K562 (cell line): ENCODE measurements around the gene SECISBP2.

Experiments
- CHD2 ChIP-seq: IDR thresholded peaks from 2 replicates; pipeline ENCODE4 v1.6.1; 2011; ENCODE audit warnings: low read depth, low read length
- CTCF ChIP-seq, 3 experiments: IDR thresholded peaks in 2 of 3; conservative IDR thresholded peaks in 1 of 3; 2 replicates each; pipeline ENCODE4 v1.5.1; 2011 to 2012; ENCODE audit warnings: low read length in 3 of 3, mild to moderate bottlenecking in 3 of 3, control low read depth in 2 of 3, improper control_type of control experiment in 1 of 3, inconsistent platforms in 1 of 3, low read depth in 1 of 3, mixed read lengths in 1 of 3, moderate library complexity in 1 of 3; ENCODE audit not compliant: insufficient read depth in 2 of 3
- EP300 ChIP-seq: IDR thresholded peaks from 2 replicates; pipeline ENCODE4 v1.6.1; 2012; ENCODE audit warnings: low read length, improper control_type of control experiment
- FOXK1 ChIP-seq: sonication (generic); formaldehyde crosslinking; IDR thresholded peaks from 2 replicates; pipeline ENCODE4 v1.8.0; 2022; ENCODE audit warnings: missing genetic modification reagents, mild to moderate bottlenecking, borderline replicate concordance
- FOXK2 ChIP-seq, 2 experiments: fragments of 450-650 bp; IDR thresholded peaks in 1 of 2; conservative IDR thresholded peaks in 1 of 2; 2 replicates each; pipeline ENCODE4 v1.6.1; 2016; ENCODE audit warnings: low read depth in 2 of 2, mild to moderate bottlenecking in 1 of 2
- NCOA2 ChIP-seq, 2 experiments: fragments of 450-650 bp; IDR thresholded peaks; 2 replicates each; pipeline ENCODE4 v1.6.1; 2018; ENCODE audit warnings: mild to moderate bottlenecking in 2 of 2, moderate library complexity in 1 of 2; ENCODE audit not compliant: partially characterized antibody in 2 of 2
- PHF8 ChIP-seq: fragments of 200-600 bp; sonication (generic); IDR thresholded peaks from 2 replicates; pipeline ENCODE4 v1.6.1; 2012; ENCODE audit warnings: mixed run types, mild to moderate bottlenecking, inconsistent platforms, low read length, moderate library complexity, borderline replicate concordance
- POLR2A ChIP-seq: fragments of 450-650 bp; conservative IDR thresholded peaks from 2 replicates; pipeline ENCODE4 v1.6.1; 2016
- RBM39 ChIP-seq: fragments of 200-400 bp; formaldehyde crosslinking; optimal IDR thresholded peaks from 2 replicates; pipeline ENCODE3; 2018; ENCODE audit warnings: low read depth, low read length
- SIN3A ChIP-seq, 2 experiments: fragments of 150-350 bp in 1 of 2; IDR thresholded peaks; 2 replicates each; pipeline ENCODE4 v1.6.1; 2011 to 2016; ENCODE audit warnings: borderline replicate concordance in 2 of 2, low read depth in 2 of 2, low read length in 2 of 2, mild to moderate bottlenecking in 2 of 2, moderate library complexity in 2 of 2; ENCODE audit not compliant: control insufficient read depth in 1 of 2
- SMAD4 ChIP-seq: fragments of 250-450 bp; sonication (Bioruptor Pico); conservative IDR thresholded peaks from 2 replicates; pipeline ENCODE4 v1.8.0; 2021; ENCODE audit warnings: inconsistent platforms, mild to moderate bottlenecking, moderate library complexity
- TCFL5 ChIP-seq: fragments of 250-450 bp; sonication (Bioruptor Pico); conservative IDR thresholded peaks from 2 replicates; pipeline ENCODE4 v1.6.1; 2021; ENCODE audit warnings: mild to moderate bottlenecking, moderate library complexity, matching md5 sums
- ZNF263 ChIP-seq: sonication (generic); formaldehyde crosslinking; IDR thresholded peaks from 2 replicates; pipeline ENCODE4 v1.8.0; 2022; ENCODE audit warnings: mild to moderate bottlenecking, missing genetic modification reagents, borderline replicate concordance
- TF ChIP-seq, protein P1 (sequence below), 2 experiments: fragments of 450-650 bp; formaldehyde crosslinking in 1 of 2; IDR thresholded peaks; 2 replicates each; pipeline versions ENCODE4 v1.4.0 to v1.6.1; 2014 to 2020; ENCODE audit warnings: mild to moderate bottlenecking in 2 of 2, borderline replicate concordance in 1 of 2, low read depth in 1 of 2

- TF ChIP-seq PHF8 (no peak), RBM39 (no peak), NCOA2 (IDR thresholded peaks at IDR 0.05; ENCODE audit: partially characterized antibody in 2 of 2) (no peak), FOXK2 (conservative IDR thresholded peaks at IDR 0.05 in 1 of 2, IDR thresholded peaks at IDR 0.05 in 1 of 2; ENCODE audit: low read depth in 2 of 2) (no peak), TCFL5 (CRISPR knock-in tag) (no peak), POLR2A (no peak), EP300 (no peak), FOXK1 (CRISPR knock-in tag) (no peak), SMAD4 (CRISPR knock-in tag) (no peak), CTCF (IDR thresholded peaks at IDR 0.05 in 2 of 3, conservative IDR thresholded peaks at IDR 0.05 in 1 of 3; ENCODE audit: insufficient read depth in 2 of 3, low read depth in 1 of 3, low read length in 3 of 3) (no peak), CHD2 (no peak), ZNF263 (CRISPR knock-in tag) (no peak), SIN3A (IDR thresholded peaks at IDR 0.05; ENCODE audit: borderline replicate concordance in 2 of 2, control insufficient read depth in 1 of 2, low read depth in 2 of 2, low read length in 2 of 2) (no peak)
- TF ChIP-seq, protein P1, sequence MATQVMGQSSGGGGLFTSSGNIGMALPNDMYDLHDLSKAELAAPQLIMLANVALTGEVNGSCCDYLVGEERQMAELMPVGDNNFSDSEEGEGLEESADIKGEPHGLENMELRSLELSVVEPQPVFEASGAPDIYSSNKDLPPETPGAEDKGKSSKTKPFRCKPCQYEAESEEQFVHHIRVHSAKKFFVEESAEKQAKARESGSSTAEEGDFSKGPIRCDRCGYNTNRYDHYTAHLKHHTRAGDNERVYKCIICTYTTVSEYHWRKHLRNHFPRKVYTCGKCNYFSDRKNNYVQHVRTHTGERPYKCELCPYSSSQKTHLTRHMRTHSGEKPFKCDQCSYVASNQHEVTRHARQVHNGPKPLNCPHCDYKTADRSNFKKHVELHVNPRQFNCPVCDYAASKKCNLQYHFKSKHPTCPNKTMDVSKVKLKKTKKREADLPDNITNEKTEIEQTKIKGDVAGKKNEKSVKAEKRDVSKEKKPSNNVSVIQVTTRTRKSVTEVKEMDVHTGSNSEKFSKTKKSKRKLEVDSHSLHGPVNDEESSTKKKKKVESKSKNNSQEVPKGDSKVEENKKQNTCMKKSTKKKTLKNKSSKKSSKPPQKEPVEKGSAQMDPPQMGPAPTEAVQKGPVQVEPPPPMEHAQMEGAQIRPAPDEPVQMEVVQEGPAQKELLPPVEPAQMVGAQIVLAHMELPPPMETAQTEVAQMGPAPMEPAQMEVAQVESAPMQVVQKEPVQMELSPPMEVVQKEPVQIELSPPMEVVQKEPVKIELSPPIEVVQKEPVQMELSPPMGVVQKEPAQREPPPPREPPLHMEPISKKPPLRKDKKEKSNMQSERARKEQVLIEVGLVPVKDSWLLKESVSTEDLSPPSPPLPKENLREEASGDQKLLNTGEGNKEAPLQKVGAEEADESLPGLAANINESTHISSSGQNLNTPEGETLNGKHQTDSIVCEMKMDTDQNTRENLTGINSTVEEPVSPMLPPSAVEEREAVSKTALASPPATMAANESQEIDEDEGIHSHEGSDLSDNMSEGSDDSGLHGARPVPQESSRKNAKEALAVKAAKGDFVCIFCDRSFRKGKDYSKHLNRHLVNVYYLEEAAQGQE (IDR thresholded peaks at IDR 0.05; ENCODE audit: borderline replicate concordance) = no peak
- TF ChIP-seq, protein P1 (CRISPR knock-in tag; IDR thresholded peaks at IDR 0.05; ENCODE audit: low read depth) = no peak
These were observed 41.5 kb downstream of the SECISBP2 start for GRCh38 chr9:89359751-89360261.
